PFSK-1 (cell line): ENCODE measurements around the gene TSPAN4.

Experiments used
- POLR2AphosphoS5 ChIP-seq: IDR thresholded peaks from 2 replicates; pipeline ENCODE4 v1.6.1; 2012; ENCODE audit warnings: low read depth, mild to moderate bottlenecking, control low read depth, low read length, moderate library complexity
- REST ChIP-seq, 2 experiments: IDR thresholded peaks; 2 replicates each; pipeline versions ENCODE4 v1.6.1 to v1.8.0; 2011 to 2012; ENCODE audit warnings: low read depth in 2 of 2, low read length in 2 of 2, control low read depth in 1 of 2, inconsistent platforms in 1 of 2, mild to moderate bottlenecking in 1 of 2, moderate library complexity in 1 of 2; ENCODE audit not compliant: insufficient read depth in 1 of 2
- SIN3A ChIP-seq: IDR thresholded peaks from 2 replicates; pipeline ENCODE4 v1.6.1; 2012; ENCODE audit warnings: mild to moderate bottlenecking, low read length, moderate library complexity, borderline replicate concordance; ENCODE audit not compliant: insufficient read depth
- TAF1 ChIP-seq: IDR thresholded peaks from 2 replicates; pipeline ENCODE4 v1.6.1; 2012; ENCODE audit warnings: low read length, control low read depth, borderline replicate concordance; ENCODE audit not compliant: insufficient read depth

GRCh38 chr11:794766-795633 lies 47.7 kb upstream of the TSPAN4 start:
- TF ChIP-seq POLR2AphosphoS5 = no peak
- TF ChIP-seq TAF1 = no peak
- TF ChIP-seq SIN3A = no peak
- TF ChIP-seq REST (IDR thresholded peaks at IDR 0.05; ENCODE audit: insufficient read depth in 1 of 2, low read depth in 2 of 2, low read length in 2 of 2) = no peak
